ENCODE results near the gene ATG9A. TPM values are rescaled to one million over a fixed set of nuclear protein-coding genes. Genes with fewer than 3 reads are reported as not detected.

The ATG9A gene
- polyA plus RNA-seq, 1 experiment = 84.3 TPM

GRCh38 chr2:219175486-219175885 lies 54.0 kb downstream of the ATG9A start:
- H3K4me3 ChIP-seq (ENCODE audit: low read depth, low read length) = peak overlapping the region; percentile 94
- H3K27me3 ChIP-seq (ENCODE audit: control insufficient read depth, insufficient read depth, low read length) = no peaks in the 10 kb centered on the region
- no peak for TF ChIP-seq CTCF (IDR thresholded peaks at IDR 0.05; ENCODE audit: low read depth, low read length)
- H3K9me3 ChIP-seq (ENCODE audit: control insufficient read depth, insufficient read depth, low read length) = no peaks in the 10 kb centered on the region; the same call in 1 of the 2 replicates
- no peak overlapping the region for H3K27ac ChIP-seq (ENCODE audit: low read depth, low read length)
- POLR2A ChIA-PET = interaction anchor here (1.2 kb wide), 1 partner anchor 17 kb away, joined by 3 read pairs; no protein-coding TSS in a partner anchor
- no peak for DNase-seq (ENCODE audit: low read depth, low spot score)
- CTCF ChIA-PET = interaction anchor here (0.6 to 5.0 kb wide), 10 partner anchors 9 to 226 kb away, joined by 3 to 50 read pairs (median 4); partner anchors contain the start of gene ZFAND2B

GRCh38 chr2:219174801-219175200 lies 54.6 kb downstream of the ATG9A start:
- no peaks in the 10 kb centered on the region; the same call in 1 of the 2 replicates for H3K9me3 ChIP-seq (ENCODE audit: control insufficient read depth, insufficient read depth, low read length)
- POLR2A ChIA-PET = no interaction called here
- no peaks in the 10 kb centered on the region for H3K27me3 ChIP-seq (ENCODE audit: control insufficient read depth, insufficient read depth, low read length)
- H3K27ac ChIP-seq (ENCODE audit: low read depth, low read length) = no peak overlapping the region
- no peak overlapping the region for H3K4me3 ChIP-seq (ENCODE audit: low read depth, low read length)
- CTCF ChIA-PET = interaction anchor here (1.3 to 5.0 kb wide), 4 partner anchors 15 to 145 kb away, joined by 4 to 50 read pairs (median 8); partner anchors contain the start of gene NHEJ1
- TF ChIP-seq CTCF (IDR thresholded peaks at IDR 0.05; ENCODE audit: low read depth, low read length) = no peak
- no peak for DNase-seq (ENCODE audit: low read depth, low spot score)

- DNase-seq (ENCODE audit: low read depth, low spot score) = no peak
Observed at GRCh38 chr2:219174146-219174545, 55.3 kb downstream of the ATG9A start.

GRCh38 chr2:219173176-219173575 lies 56.3 kb downstream of the ATG9A start:
- no peak for TF ChIP-seq CTCF (IDR thresholded peaks at IDR 0.05; ENCODE audit: low read depth, low read length)
- no peak for DNase-seq (ENCODE audit: low read depth, low spot score)
- Histone ChIP-seq H3K9me3 (ENCODE audit: control insufficient read depth, insufficient read depth, low read length) (no peaks in the 10 kb centered on the region; the same call in 1 of the 2 replicates), H3K27ac (ENCODE audit: low read depth, low read length) (no peak overlapping the region), H3K27me3 (ENCODE audit: control insufficient read depth, insufficient read depth, low read length) (no peaks in the 10 kb centered on the region), H3K4me3 (ENCODE audit: low read depth, low read length) (no peak overlapping the region)
- POLR2A ChIA-PET = no interaction called here
- CTCF ChIA-PET = interaction anchor here (1.4 to 5.0 kb wide), 3 partner anchors 13 to 121 kb away, joined by 3 to 50 read pairs (median 40); partner anchors contain the start of gene NHEJ1

More at GRCh38 chr2:219174146-219174545, 55.3 kb downstream of the ATG9A start:
- H3K4me3 ChIP-seq (ENCODE audit: low read depth, low read length) = no peak overlapping the region
- CTCF ChIA-PET = interaction anchor here (1.3 to 5.0 kb wide), 3 partner anchors 15 to 120 kb away, joined by 7 to 50 read pairs (median 8); partner anchors contain the start of gene NHEJ1
- H3K27me3 ChIP-seq (ENCODE audit: control insufficient read depth, insufficient read depth, low read length) = no peaks in the 10 kb centered on the region
- H3K9me3 ChIP-seq (ENCODE audit: control insufficient read depth, insufficient read depth, low read length) = no peaks in the 10 kb centered on the region; the same call in 1 of the 2 replicates
- POLR2A ChIA-PET = no interaction called here
- no peak overlapping the region for H3K27ac ChIP-seq (ENCODE audit: low read depth, low read length)
- TF ChIP-seq CTCF (IDR thresholded peaks at IDR 0.05; ENCODE audit: low read depth, low read length) = no peak

Data from AG04450 (cell line).